GM21515 (cell line): ENCODE data around the gene DEF6.

Experiments
- ATAC-seq: cut with Tn5 transposase; IDR thresholded peaks from one replicate; pipeline ENCODE4 v1.9.1; 2021; ENCODE audit not compliant: unreplicated experiment

Gene DEF6

DNA sequence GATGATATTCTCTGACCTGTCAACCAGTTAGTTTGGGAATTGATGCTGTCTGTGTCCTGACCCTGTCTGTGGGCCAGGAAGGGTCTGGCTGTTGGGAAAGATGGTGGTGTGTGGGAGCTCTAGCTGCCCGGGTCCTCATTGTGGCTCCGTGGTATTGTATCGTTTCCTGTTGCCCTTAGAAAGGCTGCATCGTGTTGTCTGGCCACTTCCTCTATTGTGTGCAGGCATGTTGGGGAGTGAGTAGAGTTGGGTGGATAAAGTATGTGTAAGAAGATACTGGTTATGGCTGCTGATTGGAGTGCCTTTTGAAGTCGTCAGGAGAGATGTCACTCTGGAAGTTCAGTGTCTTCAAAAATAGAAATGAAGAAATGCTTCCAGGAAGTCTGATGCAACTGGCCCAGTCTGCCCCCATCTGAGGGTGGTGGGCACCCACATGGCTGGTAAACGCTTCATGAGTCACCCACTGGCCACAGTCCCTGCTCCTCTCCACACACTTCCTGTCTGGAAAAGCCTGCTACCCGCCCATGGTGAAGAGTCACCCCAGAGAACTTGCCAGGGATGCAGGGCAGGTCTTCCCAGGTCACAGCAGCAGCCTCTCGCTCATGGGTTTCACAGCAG is 72.6 kb downstream of the DEF6 start:
- ATAC-seq: peak; percentile 64

DNA sequence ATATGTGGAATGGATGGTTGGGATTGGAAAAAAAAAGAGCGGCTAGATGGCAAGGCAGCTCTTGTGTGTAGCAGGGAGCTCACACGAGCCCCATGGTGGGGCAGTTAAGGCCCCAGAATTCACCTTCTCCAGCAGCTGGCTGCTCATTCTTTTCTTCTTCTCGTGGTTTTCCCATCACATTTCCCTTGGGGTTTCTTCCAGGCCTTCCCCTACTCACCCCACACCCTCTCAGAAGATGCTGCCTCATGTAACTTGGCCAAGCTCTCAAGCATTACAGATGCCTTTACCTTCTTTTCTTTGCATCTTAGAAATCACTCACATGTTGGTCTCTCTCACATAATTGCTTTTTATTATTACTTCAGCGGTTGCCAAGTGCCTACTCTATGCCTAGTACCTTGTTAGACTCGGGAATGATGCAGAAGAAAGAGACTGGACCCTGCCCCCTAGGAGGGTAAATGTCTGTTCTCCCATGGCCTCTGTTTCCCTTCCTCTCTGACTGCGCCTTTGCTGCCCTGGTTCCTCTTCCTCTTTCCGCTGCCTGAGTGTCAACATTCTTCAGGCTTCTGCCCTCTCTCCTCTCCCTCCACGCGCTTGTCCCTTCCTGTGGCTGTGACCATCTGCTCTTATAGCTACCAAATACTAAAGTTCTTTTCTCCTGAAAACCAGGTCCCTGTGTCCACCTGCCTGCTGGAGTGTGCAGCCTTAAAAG is 73.3 kb downstream of the DEF6 start:
- no peak for ATAC-seq
